CD4-positive, alpha-beta T cell treated with Interleukin-4 for 1 hour (primary cell): Measurements from ENCODE around the gene FSTL4.
A peak's percentile ranks its signal among the peaks of the same experiment; 100 is the strongest.

Source experiments
- DNase-seq, 2 donors: peaks; one replicate each; pipeline ENCODE4 v3.0.0-alpha.2; 2020 to 2022

The FSTL4 gene

GRCh38 chr5:133251296-133252132 is 360.8 kb downstream of the FSTL4 start:
- DNase-seq = no peak

GRCh38 chr5:133250527-133250926 is 361.8 kb downstream of the FSTL4 start:
- DNase-seq = no peak

DNA sequence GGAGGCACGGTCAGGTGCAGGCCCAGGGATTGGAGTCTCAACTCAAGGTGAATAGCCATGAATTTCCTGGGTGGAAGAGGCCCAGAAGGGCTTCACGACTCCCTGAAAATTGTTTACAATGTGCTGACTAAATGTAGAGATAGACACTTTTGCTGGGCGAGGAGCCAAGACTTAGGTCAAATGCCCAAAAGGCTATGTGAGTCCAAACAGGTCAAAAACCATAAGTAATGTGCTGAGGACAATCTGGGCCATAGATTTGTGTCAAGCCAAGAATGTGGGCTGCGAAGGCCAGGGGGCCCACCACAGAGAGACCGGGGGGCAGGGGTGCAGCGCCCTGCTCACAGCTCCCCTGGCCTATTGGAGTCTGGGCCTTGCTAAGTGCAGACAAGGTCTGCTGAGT is 362.7 kb downstream of the FSTL4 start:
- no peak for DNase-seq

DNA sequence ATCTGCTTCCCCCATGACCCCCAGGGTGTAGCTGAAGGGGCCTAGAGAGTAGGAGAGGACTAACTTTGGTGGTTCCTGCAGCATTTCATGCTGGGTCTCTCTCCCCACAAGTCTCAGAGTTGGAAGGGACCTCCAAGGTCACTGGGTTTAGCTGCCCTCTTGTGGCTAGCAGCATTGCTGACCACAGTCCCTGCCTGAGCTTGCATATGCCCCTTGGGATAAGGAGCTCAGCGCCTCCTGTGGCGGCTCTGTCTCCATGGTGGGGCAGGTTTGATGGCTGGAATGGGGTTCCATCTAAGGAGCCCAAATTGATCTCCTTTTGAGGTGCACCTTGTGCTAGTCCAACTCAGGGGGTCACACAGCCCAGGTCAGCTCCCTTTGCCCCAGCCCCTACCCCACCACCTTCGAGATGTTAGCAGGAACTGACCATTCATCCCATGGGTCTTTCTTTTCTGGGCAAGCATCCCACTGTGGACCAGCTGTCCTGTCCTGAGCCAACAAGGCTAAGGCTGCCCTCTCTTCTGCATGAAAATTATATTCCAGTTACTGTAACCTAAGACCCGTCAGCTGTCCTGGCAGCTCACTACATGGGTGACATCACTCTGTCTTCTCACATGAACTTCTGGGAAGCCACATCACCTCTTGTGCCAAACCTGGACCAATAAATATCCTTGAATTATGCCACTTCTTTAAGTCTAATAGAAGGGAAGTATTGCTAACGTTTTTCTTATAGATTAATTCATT is 364.3 kb downstream of the FSTL4 start:
- peak in 1 of 2 donors; percentile 21 for DNase-seq

GRCh38 chr5:133247151-133247709 is 365.1 kb downstream of the FSTL4 start:
- no peak for DNase-seq

GRCh38 chr5:133246376-133247150 is 365.8 kb downstream of the FSTL4 start:
- DNase-seq = no peak

- no peak for DNase-seq
Observed at GRCh38 chr5:133246053-133246370, 366.3 kb downstream of the FSTL4 start.

- no peak for DNase-seq
Observed at GRCh38 chr5:133245191-133246052, 366.9 kb downstream of the FSTL4 start.

GRCh38 chr5:133244242-133244641 is 368.1 kb downstream of the FSTL4 start:
- DNase-seq = no peak

DNA sequence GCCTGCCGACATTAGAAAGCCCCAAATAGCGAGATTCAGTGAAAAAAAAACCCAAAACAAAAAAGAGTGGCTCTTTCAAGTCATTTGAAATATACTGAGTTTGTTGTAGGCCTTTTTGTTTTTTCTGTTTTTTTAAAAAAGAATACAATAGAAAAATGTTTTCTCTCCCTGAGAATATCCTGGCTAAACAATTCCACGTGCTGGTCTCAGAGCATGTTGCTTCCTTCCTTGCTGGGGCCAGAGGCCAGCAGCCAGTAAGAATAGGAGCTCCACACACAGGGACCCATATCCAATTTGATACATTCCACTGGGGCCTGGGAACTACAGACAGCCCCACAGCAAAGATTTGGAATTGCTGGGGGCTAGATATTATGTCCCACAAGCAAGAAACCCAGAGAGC is 369.1 kb downstream of the FSTL4 start:
- DNase-seq = no peak

DNA sequence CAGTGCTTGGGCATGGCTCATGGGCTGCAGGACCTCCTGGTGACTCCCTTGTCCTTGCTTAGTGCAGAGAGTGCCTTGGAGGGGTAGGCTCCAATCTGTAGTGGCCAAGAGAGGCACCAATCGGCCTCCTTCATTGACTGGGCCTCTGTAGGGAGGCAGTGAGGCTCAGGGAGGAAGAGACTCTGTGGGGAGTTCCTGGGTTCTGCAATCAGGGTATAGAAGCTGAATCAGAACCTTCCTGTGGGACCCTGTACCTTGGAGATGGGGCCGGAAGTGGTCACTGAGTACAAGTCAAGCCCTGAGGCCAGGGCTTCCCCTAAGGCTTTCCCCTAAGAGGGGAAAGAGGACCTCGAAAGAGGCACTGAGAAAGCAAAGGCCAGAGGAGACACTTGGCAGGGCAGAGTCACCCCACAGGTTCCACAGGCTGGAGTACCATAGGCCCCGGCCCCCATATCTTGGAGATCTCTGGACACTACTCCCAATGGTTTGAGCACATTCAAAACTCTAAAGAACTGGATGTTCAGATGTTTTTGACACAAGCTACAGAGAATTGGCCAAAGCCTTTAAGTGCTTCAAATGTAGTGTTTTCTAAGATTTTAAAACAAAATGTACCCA is 370.0 kb downstream of the FSTL4 start:
- DNase-seq = no peak

DNA sequence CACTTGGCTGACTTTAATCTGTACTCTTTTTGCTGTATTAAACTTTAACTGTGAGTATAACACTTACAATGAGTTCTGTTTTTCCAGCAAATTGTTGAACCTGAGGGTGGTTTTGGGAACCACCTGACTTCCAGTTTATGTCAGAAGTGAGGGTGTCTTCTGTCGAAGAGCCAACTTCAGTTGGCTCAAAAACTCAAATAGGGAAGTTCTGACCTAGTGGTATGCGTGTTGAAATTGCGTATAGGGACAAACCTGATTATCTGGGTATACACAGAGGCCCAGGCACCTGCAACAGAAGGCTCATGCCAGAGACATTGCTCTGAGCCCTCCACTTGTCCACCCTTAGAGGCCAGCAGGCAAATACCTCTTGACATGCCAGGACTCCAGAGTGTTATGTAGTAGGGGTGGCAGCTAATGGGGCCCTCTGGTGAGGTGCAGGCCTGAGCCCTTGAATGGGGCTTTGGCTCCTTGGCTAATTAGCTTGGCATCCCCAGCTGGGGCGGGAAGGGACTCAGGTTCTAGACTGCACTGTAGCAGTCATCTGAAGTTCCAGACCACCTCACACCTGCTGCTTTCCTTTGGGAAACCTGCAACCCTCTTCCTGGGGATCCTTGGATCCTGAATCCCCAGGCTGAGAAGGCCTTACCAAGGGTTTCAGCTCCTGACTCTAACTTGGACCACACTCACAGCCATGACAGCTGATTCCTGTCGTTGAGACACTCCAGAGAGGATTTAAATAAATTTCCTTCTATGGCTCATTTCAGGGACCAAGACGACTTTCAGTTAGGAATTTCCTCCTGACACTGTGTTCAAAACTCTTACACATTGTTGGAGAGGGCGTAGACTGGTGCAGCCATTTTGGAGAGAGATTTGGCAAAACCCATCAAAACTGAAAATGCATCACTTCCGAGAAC is 370.9 kb downstream of the FSTL4 start:
- DNase-seq = no peak

- peak in 1 of 2 donors; percentile 64 for DNase-seq
Observed at GRCh38 chr5:133240425-133241091, 371.8 kb downstream of the FSTL4 start.

DNA sequence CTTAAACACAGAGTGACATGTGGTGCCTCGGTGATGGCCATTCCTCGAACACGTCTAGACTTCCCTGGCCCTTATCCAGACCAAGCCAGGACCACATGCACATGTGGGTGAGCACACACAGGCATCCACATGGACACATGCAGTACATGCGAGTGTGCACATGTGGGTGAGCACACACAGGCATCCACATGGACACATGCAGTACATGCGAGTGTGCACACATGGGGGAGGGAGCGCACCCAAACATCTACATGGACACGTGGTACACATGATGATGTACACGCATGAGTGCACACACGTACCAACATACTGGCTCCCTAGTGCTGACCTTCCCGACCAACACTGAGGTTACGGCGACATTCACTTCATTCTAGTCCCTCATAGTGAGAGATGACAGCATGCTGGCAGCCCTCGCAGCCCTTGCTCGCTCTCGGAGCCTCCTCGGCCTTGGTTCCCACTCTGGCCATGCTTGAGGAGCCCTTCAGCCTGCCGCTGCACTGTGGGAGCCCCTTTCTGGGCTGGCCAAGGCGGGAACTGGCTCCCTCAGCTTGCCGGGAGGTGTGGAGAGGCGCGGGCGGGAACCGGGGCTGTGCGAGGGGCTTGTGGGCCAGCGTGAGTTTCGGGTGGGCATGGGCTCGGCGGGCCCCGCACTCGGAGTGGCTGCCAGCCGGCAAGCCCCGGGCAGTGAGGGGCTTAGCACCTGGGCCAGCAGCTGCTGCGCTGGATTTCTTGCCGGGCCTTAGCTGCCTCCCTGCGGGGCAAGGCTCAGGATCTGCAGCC is 373.7 kb downstream of the FSTL4 start:
- DNase-seq = no peak

DNA sequence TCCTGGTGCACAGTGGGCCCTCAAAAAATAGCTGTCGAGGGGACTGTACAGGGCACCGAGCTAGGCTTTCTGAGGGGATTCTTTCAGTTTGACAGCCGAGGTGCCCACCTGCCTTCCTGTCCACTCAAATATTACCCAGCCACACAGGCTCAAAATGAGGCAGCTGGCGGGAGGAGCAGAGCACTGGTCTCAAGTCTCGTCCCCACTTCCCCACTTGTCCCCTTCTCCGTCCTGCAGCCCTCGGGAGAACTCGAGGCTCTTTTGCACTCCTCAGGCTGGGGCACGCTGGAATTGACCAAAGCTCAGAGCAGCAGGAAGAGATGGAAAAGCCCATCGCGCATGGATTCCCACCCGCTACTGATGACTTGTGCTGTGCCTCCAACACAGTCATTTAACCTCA is 375.4 kb downstream of the FSTL4 start:
- DNase-seq = no peak

GRCh38 chr5:133236541-133236951 is 375.8 kb downstream of the FSTL4 start:
- no peak for DNase-seq

DNA sequence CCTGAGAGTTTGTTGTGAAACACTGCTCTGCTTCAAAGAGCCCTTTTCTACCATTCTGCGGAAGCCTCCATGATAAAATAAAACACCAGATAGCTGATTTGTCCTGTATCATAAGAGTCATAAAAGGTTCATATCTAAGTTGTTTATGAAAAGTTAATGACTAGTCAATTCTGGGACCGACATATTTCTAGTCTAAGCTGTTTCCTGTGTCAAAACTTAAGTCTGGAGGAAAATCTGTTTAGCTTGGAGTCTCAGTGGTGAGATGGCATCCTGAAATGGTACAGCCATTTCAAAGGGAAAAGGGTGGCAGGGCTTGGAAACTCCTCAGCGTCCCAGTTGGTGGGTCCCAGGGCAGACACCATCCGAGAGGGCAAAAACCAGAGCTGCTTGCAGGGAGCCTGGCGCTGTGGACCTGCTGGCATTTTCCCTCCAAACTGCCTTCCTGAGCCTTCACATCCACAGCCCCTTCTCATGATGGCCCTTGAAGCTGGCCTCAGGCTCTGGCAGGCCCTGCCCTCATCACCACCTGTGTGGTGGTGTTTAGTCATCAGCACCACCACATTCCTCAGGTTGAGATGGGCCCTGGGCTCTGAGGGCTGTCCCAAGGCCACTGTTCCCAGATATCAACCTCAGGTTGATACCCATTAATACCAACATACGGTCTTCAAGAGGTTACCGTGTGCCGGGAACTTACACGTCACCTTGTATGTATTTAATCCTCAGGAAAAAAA is 376.5 kb downstream of the FSTL4 start:
- no peak for DNase-seq

DNA sequence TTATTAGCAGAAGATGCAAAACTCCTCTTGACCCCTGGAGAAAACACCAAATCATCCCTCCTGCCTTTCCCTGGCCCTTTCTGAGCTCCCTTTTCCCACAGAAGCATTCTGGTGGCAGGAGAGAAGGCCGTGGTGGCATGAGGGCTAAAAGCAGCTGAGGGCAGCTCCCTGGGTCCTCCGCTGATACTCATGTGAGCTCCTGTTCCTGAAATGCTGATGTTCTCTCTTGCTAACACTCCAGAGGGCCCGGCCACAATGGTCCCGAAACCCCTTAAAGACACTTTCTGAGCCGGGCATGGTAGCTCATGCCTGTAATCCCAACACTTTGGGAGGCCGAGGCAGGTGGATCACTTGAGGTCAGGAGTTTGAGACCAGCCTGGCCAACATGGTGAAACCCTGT is 377.4 kb downstream of the FSTL4 start:
- DNase-seq = no peak

- DNase-seq = no peak
Observed at GRCh38 chr5:133234273-133234672, 378.1 kb downstream of the FSTL4 start.
